ENCODE data around the gene PAM. TPM values are rescaled to one million over a fixed set of nuclear protein-coding genes. Genes with fewer than 3 reads are reported as not detected.

PAM gene
- total RNA-seq, 1 experiment from 2014 or later = 31.9 TPM

DNA sequence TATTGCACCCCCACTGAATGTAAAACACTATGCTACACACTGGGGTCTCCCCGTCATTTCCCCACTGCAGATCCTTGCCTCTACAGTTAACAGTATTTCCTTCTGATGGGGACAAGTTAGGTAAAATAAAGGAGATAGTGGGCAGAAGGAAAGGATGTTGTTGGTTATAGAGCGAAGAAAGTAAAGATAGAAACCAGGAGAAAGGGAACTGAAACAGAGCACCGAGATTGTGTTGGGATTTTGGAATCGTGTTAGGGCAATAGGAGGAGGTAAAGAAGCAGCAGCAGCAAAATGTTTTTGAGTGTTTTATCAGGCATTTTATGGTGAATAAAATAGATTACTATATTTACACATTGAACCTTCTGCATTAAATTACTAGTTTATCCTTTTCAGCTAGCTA, 60.0 kb downstream of the PAM start:
- no peak overlapping the region for H3K4me2 ChIP-seq (ENCODE audit: low read depth, low read length, poor library complexity, severe bottlenecking)
- no peaks in the 10 kb centered on the region for H3K27me3 ChIP-seq (ENCODE audit: low read length)
- no peaks in the 10 kb centered on the region for H3K4me1 ChIP-seq (ENCODE audit: low read length)
- no peak for DNase-seq
- no peaks in the 10 kb centered on the region for H3K9me3 ChIP-seq (ENCODE audit: low read length)
- H2AFZ ChIP-seq (ENCODE audit: low read length) = no peak overlapping the region
- H3K9ac ChIP-seq (ENCODE audit: low read length) = no peak overlapping the region
- no peak overlapping the region for H3K27ac ChIP-seq (ENCODE audit: low read length)
- no peak overlapping the region for H3K4me3 ChIP-seq (ENCODE audit: low read length)
- no peaks in the 10 kb centered on the region for H3K36me3 ChIP-seq (ENCODE audit: insufficient read depth, low read length)
- peaks cover 13% of the 10 kb centered on the region; the same call in 1 of the 2 replicates for H4K20me1 ChIP-seq (ENCODE audit: insufficient read depth, low read depth, low read length)
- no peaks in the 10 kb centered on the region for H3K9me2 ChIP-seq (replicated peaks; ENCODE audit: insufficient read depth, low read length)
- no peaks in the 10 kb centered on the region for H3K79me2 ChIP-seq (ENCODE audit: low read length)

DNA sequence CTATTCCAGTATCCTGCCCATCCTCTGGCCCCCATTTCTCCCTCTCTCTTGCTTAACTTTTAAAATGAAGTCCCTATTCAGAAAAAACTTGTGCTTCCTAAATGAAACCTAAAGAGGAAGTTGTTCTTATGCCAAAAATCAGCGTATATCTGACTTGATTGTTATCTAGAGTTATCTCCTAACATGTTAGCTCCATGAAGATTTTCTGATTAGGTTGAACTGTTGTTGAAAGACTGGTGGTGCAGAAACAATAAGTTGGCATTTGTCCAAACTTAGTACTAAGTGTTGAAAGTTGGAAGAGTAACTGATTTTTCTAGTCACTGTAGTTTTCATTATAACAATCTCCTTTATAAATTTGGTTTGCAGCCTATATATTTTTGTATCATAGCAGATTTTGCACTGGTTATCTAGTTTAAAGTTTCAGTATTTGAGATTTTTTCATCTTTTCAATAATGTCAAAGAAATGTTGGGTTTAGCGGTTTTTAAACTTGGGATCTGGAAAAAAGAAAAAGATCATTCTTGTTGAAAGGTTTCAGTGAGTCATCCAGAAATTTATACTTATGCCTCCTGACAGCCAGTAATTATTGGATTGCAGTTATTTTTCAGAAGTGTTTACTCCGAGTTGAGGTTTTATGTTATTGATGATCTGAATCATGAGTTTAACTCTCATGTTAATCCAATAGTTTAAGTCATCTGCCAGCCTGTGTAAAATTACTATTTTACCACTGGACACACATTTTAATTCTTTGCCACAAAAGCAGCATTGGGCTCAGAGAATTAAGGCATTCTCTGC, 60.6 kb downstream of the PAM start:
- H3K9me2 ChIP-seq (replicated peaks; ENCODE audit: insufficient read depth, low read length) = no peaks in the 10 kb centered on the region
- peaks cover 13% of the 10 kb centered on the region; the same call in 1 of the 2 replicates for H4K20me1 ChIP-seq (ENCODE audit: insufficient read depth, low read depth, low read length)
- no peaks in the 10 kb centered on the region for H3K36me3 ChIP-seq (ENCODE audit: insufficient read depth, low read length)
- DNase-seq = no peak
- no peaks in the 10 kb centered on the region for H3K4me1 ChIP-seq (ENCODE audit: low read length)
- no peaks in the 10 kb centered on the region for H3K79me2 ChIP-seq (ENCODE audit: low read length)
- H3K9me3 ChIP-seq (ENCODE audit: low read length) = no peaks in the 10 kb centered on the region
- H3K4me3 ChIP-seq (ENCODE audit: low read length) = no peak overlapping the region
- H3K27me3 ChIP-seq (ENCODE audit: low read length) = no peaks in the 10 kb centered on the region
- H2AFZ ChIP-seq (ENCODE audit: low read length) = no peak overlapping the region
- H3K4me2 ChIP-seq (ENCODE audit: low read depth, low read length, poor library complexity, severe bottlenecking) = no peak overlapping the region
- no peak overlapping the region for H3K27ac ChIP-seq (ENCODE audit: low read length)
- H3K9ac ChIP-seq (ENCODE audit: low read length) = no peak overlapping the region

DNA sequence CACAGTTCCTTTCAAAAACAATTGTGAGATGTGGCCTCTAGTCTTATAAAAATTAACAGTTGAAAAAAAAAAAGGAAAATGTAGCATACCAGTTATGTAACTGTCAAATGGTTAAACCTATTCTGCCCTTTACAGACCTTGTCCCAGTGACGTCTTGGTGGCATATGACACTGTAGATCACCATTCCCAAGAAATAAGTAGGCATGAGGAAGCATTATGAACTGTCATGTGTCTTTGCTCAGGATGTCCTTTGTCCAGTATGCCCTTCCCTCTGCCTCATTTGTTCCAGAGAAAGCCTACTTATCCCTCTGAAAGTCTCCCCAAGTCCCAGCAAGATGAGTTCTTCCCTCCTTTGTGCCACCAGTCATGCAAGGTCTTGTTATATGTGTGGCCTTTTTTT, 63.2 kb downstream of the PAM start:
- Histone ChIP-seq H3K27me3 (ENCODE audit: low read length) (no peaks in the 10 kb centered on the region), H3K27ac (ENCODE audit: low read length) (no peak overlapping the region), H3K4me1 (ENCODE audit: low read length) (no peaks in the 10 kb centered on the region), H3K4me3 (ENCODE audit: low read length) (no peak overlapping the region), H3K9ac (ENCODE audit: low read length) (no peak overlapping the region), H3K36me3 (ENCODE audit: insufficient read depth, low read length) (no peaks in the 10 kb centered on the region), H3K79me2 (ENCODE audit: low read length) (no peaks in the 10 kb centered on the region), H2AFZ (ENCODE audit: low read length) (no peak overlapping the region), H3K4me2 (ENCODE audit: low read depth, low read length, poor library complexity, severe bottlenecking) (no peak overlapping the region), H3K9me2 (replicated peaks; ENCODE audit: insufficient read depth, low read length) (no peaks in the 10 kb centered on the region), H4K20me1 (ENCODE audit: insufficient read depth, low read depth, low read length) (peaks cover 10% of the 10 kb centered on the region; the same call in 1 of the 2 replicates), H3K9me3 (ENCODE audit: low read length) (no peaks in the 10 kb centered on the region)
- DNase-seq = no peak

DNA sequence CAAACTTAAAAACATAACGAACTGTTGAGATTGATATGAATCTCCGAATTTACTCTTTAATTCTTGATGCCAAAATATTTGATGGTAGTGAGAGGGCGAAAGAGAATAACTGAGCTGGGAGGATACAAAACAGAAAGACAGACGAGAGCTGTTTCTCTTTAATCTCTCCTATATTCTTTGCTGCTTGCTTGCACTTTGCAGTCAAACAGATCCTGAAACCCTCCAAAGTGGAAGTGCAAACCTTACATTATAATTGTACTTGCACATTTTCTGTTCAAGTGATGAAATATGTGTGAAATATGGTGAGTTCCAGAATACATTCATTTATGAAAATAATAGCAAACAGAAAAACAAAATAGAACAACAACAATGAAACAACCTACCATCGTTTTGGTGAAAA, 63.8 kb downstream of the PAM start:
- Histone ChIP-seq H3K27ac (ENCODE audit: low read length) (no peak overlapping the region), H3K9me2 (replicated peaks; ENCODE audit: insufficient read depth, low read length) (no peaks in the 10 kb centered on the region), H4K20me1 (ENCODE audit: insufficient read depth, low read depth, low read length) (peaks cover 10% of the 10 kb centered on the region), H3K4me2 (ENCODE audit: low read depth, low read length, poor library complexity, severe bottlenecking) (no peak overlapping the region), H3K79me2 (ENCODE audit: low read length) (no peaks in the 10 kb centered on the region), H3K9ac (ENCODE audit: low read length) (no peak overlapping the region), H3K4me1 (ENCODE audit: low read length) (no peaks in the 10 kb centered on the region), H3K27me3 (ENCODE audit: low read length) (no peaks in the 10 kb centered on the region), H3K4me3 (ENCODE audit: low read length) (no peak overlapping the region), H2AFZ (ENCODE audit: low read length) (no peak overlapping the region), H3K9me3 (ENCODE audit: low read length) (no peaks in the 10 kb centered on the region), H3K36me3 (ENCODE audit: insufficient read depth, low read length) (no peaks in the 10 kb centered on the region)
- DNase-seq = no peak

DNA sequence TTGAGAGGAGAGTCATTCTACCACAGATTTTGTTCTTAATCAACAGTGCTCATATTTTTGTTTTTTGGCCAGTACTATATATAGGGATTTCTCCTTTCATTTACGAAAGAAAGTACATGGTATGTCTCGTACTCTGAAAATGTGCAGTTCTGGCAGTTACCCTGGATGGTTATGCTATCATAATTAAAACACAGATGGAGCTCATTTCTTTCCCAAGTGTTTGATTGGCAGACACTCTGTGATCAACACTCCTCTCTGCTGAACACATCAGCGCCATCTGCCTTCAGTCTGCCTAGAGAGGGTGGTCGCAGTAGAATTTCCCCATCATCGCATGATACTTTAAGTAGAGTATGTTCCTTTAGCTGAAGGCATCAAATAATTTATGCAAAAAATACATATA, 64.5 kb downstream of the PAM start:
- Histone ChIP-seq H3K4me3 (ENCODE audit: low read length) (no peak overlapping the region), H3K9ac (ENCODE audit: low read length) (no peak overlapping the region), H3K79me2 (ENCODE audit: low read length) (no peaks in the 10 kb centered on the region), H2AFZ (ENCODE audit: low read length) (no peak overlapping the region), H3K4me1 (ENCODE audit: low read length) (no peaks in the 10 kb centered on the region), H3K27ac (ENCODE audit: low read length) (no peak overlapping the region), H3K4me2 (ENCODE audit: low read depth, low read length, poor library complexity, severe bottlenecking) (no peak overlapping the region), H3K27me3 (ENCODE audit: low read length) (no peaks in the 10 kb centered on the region), H3K9me2 (replicated peaks; ENCODE audit: insufficient read depth, low read length) (no peaks in the 10 kb centered on the region), H3K36me3 (ENCODE audit: insufficient read depth, low read length) (no peaks in the 10 kb centered on the region), H3K9me3 (ENCODE audit: low read length) (no peaks in the 10 kb centered on the region), H4K20me1 (ENCODE audit: insufficient read depth, low read depth, low read length) (peaks cover 13% of the 10 kb centered on the region)
- no peak for DNase-seq

DNA sequence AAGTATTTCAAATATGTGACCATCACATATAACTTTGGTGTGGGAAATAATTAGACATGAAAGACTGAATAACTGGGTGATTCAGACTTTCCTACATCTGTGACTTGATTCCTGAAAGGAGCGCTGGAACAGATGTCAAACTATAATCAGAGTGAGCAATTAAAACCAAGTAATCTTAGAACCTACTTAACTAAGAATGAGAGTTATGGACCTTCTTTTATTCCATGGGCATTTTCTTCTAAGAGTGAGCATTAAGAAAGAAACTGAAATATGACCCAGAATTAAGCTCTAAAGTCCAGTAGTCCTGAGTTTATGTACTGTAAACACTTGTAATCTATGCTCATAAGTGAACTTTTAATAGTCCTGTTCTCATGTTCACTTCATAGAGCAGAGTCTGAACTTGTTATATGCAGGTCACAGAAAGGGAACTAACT, 68.4 kb downstream of the PAM start:
- no peak for DNase-seq
- no peaks in the 10 kb centered on the region for H3K9me3 ChIP-seq (ENCODE audit: low read length)
- no peaks in the 10 kb centered on the region for H3K9me2 ChIP-seq (replicated peaks; ENCODE audit: insufficient read depth, low read length)
- no peaks in the 10 kb centered on the region for H3K4me1 ChIP-seq (ENCODE audit: low read length)
- no peaks in the 10 kb centered on the region for H3K27me3 ChIP-seq (ENCODE audit: low read length)
- H3K36me3 ChIP-seq (ENCODE audit: insufficient read depth, low read length) = no peaks in the 10 kb centered on the region
- H3K4me2 ChIP-seq (ENCODE audit: low read depth, low read length, poor library complexity, severe bottlenecking) = no peak overlapping the region
- no peak overlapping the region for H3K9ac ChIP-seq (ENCODE audit: low read length)
- no peaks in the 10 kb centered on the region for H3K79me2 ChIP-seq (ENCODE audit: low read length)
- no peak overlapping the region for H3K4me3 ChIP-seq (ENCODE audit: low read length)
- no peak overlapping the region for H3K27ac ChIP-seq (ENCODE audit: low read length)
- H2AFZ ChIP-seq (ENCODE audit: low read length) = no peak overlapping the region
- peaks cover 13% of the 10 kb centered on the region for H4K20me1 ChIP-seq (ENCODE audit: insufficient read depth, low read depth, low read length)

DNA sequence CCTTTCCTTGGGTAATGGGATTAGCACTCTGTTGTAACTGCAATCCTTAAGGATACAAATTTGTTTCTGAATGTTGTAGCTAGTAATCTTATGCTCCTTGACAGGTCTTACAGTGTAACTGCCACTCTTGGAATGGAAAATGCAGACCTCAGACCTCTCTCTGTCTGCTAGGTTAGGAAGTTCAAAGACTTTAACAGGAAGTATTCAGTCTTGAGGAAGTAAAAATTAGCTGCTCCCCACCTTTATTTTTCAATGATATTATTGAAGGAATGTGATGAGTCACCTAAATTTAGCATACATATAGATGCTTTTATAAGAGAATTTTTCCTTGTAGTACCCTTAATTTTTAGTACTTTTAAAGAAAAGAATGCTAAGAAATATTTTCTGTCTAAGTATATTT, 71.5 kb downstream of the PAM start:
- Histone ChIP-seq H2AFZ (ENCODE audit: low read length) (no peak overlapping the region), H3K4me2 (ENCODE audit: low read depth, low read length, poor library complexity, severe bottlenecking) (no peak overlapping the region), H3K79me2 (ENCODE audit: low read length) (no peaks in the 10 kb centered on the region), H3K27me3 (ENCODE audit: low read length) (no peaks in the 10 kb centered on the region), H3K4me1 (ENCODE audit: low read length) (no peaks in the 10 kb centered on the region), H3K27ac (ENCODE audit: low read length) (no peak overlapping the region), H3K36me3 (ENCODE audit: insufficient read depth, low read length) (no peaks in the 10 kb centered on the region), H3K9me3 (ENCODE audit: low read length) (no peaks in the 10 kb centered on the region), H4K20me1 (ENCODE audit: insufficient read depth, low read depth, low read length) (peaks cover 12% of the 10 kb centered on the region), H3K9ac (ENCODE audit: low read length) (no peak overlapping the region), H3K4me3 (ENCODE audit: low read length) (no peak overlapping the region), H3K9me2 (replicated peaks; ENCODE audit: insufficient read depth, low read length) (no peaks in the 10 kb centered on the region)
- no peak for DNase-seq

DNA sequence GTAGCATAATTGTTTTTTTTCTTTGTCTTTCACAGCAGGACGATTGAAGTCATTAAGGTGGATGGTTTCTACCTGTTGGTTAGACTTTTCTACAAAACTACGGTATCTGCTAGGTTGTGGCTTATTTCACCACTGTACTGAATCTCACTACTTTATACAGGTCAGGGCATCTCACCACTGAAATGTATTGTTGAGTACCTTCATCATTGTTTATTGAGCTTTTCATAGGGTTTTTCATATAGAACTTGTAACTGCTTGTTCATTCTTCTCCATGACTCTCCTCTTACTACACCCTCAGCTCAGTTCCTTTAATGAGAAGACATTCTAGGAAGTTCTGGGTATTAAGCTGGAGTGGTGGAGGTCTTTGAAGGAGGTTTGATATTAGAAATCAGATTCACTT, 75.1 kb downstream of the PAM start:
- Histone ChIP-seq H3K79me2 (ENCODE audit: low read length) (no peaks in the 10 kb centered on the region), H3K4me2 (ENCODE audit: low read depth, low read length, poor library complexity, severe bottlenecking) (no peak overlapping the region), H3K4me1 (ENCODE audit: low read length) (no peaks in the 10 kb centered on the region), H3K9me2 (replicated peaks; ENCODE audit: insufficient read depth, low read length) (no peaks in the 10 kb centered on the region), H3K27me3 (ENCODE audit: low read length) (no peaks in the 10 kb centered on the region), H4K20me1 (ENCODE audit: insufficient read depth, low read depth, low read length) (no peaks in the 10 kb centered on the region), H3K9ac (ENCODE audit: low read length) (no peak overlapping the region), H2AFZ (ENCODE audit: low read length) (no peak overlapping the region), H3K4me3 (ENCODE audit: low read length) (no peak overlapping the region), H3K36me3 (ENCODE audit: insufficient read depth, low read length) (no peaks in the 10 kb centered on the region), H3K9me3 (ENCODE audit: low read length) (no peaks in the 10 kb centered on the region), H3K27ac (ENCODE audit: low read length) (no peak overlapping the region)
- DNase-seq = no peak
